ENCODE measurements around the gene CLSTN1.

Gene CLSTN1

GRCh38 chr1:9710037-9710436 is 113.7 kb downstream of the CLSTN1 start:
- FAIRE-seq = no peak

GRCh38 chr1:9706178-9706577 is 117.6 kb downstream of the CLSTN1 start:
- FAIRE-seq = no peak

- FAIRE-seq = no peak
Measured at GRCh38 chr1:9705337-9706093, 118.2 kb downstream of the CLSTN1 start.

- no peak for FAIRE-seq
Measured at GRCh38 chr1:9703681-9704080, 120.1 kb downstream of the CLSTN1 start.

GRCh38 chr1:9703165-9703509 is 120.6 kb downstream of the CLSTN1 start:
- no peak for FAIRE-seq

- no peak for FAIRE-seq
Measured at GRCh38 chr1:9701665-9702064, 122.1 kb downstream of the CLSTN1 start.

- FAIRE-seq = no peak
Measured at GRCh38 chr1:9700340-9700739, 123.4 kb downstream of the CLSTN1 start.

GRCh38 chr1:9699361-9699760 is 124.4 kb downstream of the CLSTN1 start:
- FAIRE-seq = no peak

- FAIRE-seq = no peak
Measured at GRCh38 chr1:9696793-9697192, 127.0 kb downstream of the CLSTN1 start.

GRCh38 chr1:9691691-9692090 is 132.1 kb downstream of the CLSTN1 start:
- no peak for FAIRE-seq

- no peak for FAIRE-seq
Measured at GRCh38 chr1:9691108-9691445, 132.7 kb downstream of the CLSTN1 start.

- no peak for FAIRE-seq
Measured at GRCh38 chr1:9690440-9691107, 133.2 kb downstream of the CLSTN1 start.

GRCh38 chr1:9689971-9690381 is 133.8 kb downstream of the CLSTN1 start:
- no peak for FAIRE-seq

- FAIRE-seq = no peak
Measured at GRCh38 chr1:9689011-9689706, 134.6 kb downstream of the CLSTN1 start.

GRCh38 chr1:9688599-9688998 is 135.2 kb downstream of the CLSTN1 start:
- FAIRE-seq = no peak

GRCh38 chr1:9687874-9688582 is 135.7 kb downstream of the CLSTN1 start:
- FAIRE-seq = no peak

GRCh38 chr1:9687120-9687873 is 136.5 kb downstream of the CLSTN1 start:
- no peak for FAIRE-seq

GRCh38 chr1:9684801-9685200 is 139.0 kb downstream of the CLSTN1 start:
- FAIRE-seq = no peak

- FAIRE-seq = no peak
Measured at GRCh38 chr1:9680828-9681227, 142.9 kb downstream of the CLSTN1 start.

GRCh38 chr1:9680091-9680490 is 143.7 kb downstream of the CLSTN1 start:
- no peak for FAIRE-seq
